ENCODE data around the gene DPP6.

- no peak for TF ChIP-seq POLR2A (IDR thresholded peaks at IDR 0.05; ENCODE audit: control extremely low read depth in 1 of 2, low read depth in 2 of 2, low read length in 2 of 2)
- TF ChIP-seq, protein P1, sequence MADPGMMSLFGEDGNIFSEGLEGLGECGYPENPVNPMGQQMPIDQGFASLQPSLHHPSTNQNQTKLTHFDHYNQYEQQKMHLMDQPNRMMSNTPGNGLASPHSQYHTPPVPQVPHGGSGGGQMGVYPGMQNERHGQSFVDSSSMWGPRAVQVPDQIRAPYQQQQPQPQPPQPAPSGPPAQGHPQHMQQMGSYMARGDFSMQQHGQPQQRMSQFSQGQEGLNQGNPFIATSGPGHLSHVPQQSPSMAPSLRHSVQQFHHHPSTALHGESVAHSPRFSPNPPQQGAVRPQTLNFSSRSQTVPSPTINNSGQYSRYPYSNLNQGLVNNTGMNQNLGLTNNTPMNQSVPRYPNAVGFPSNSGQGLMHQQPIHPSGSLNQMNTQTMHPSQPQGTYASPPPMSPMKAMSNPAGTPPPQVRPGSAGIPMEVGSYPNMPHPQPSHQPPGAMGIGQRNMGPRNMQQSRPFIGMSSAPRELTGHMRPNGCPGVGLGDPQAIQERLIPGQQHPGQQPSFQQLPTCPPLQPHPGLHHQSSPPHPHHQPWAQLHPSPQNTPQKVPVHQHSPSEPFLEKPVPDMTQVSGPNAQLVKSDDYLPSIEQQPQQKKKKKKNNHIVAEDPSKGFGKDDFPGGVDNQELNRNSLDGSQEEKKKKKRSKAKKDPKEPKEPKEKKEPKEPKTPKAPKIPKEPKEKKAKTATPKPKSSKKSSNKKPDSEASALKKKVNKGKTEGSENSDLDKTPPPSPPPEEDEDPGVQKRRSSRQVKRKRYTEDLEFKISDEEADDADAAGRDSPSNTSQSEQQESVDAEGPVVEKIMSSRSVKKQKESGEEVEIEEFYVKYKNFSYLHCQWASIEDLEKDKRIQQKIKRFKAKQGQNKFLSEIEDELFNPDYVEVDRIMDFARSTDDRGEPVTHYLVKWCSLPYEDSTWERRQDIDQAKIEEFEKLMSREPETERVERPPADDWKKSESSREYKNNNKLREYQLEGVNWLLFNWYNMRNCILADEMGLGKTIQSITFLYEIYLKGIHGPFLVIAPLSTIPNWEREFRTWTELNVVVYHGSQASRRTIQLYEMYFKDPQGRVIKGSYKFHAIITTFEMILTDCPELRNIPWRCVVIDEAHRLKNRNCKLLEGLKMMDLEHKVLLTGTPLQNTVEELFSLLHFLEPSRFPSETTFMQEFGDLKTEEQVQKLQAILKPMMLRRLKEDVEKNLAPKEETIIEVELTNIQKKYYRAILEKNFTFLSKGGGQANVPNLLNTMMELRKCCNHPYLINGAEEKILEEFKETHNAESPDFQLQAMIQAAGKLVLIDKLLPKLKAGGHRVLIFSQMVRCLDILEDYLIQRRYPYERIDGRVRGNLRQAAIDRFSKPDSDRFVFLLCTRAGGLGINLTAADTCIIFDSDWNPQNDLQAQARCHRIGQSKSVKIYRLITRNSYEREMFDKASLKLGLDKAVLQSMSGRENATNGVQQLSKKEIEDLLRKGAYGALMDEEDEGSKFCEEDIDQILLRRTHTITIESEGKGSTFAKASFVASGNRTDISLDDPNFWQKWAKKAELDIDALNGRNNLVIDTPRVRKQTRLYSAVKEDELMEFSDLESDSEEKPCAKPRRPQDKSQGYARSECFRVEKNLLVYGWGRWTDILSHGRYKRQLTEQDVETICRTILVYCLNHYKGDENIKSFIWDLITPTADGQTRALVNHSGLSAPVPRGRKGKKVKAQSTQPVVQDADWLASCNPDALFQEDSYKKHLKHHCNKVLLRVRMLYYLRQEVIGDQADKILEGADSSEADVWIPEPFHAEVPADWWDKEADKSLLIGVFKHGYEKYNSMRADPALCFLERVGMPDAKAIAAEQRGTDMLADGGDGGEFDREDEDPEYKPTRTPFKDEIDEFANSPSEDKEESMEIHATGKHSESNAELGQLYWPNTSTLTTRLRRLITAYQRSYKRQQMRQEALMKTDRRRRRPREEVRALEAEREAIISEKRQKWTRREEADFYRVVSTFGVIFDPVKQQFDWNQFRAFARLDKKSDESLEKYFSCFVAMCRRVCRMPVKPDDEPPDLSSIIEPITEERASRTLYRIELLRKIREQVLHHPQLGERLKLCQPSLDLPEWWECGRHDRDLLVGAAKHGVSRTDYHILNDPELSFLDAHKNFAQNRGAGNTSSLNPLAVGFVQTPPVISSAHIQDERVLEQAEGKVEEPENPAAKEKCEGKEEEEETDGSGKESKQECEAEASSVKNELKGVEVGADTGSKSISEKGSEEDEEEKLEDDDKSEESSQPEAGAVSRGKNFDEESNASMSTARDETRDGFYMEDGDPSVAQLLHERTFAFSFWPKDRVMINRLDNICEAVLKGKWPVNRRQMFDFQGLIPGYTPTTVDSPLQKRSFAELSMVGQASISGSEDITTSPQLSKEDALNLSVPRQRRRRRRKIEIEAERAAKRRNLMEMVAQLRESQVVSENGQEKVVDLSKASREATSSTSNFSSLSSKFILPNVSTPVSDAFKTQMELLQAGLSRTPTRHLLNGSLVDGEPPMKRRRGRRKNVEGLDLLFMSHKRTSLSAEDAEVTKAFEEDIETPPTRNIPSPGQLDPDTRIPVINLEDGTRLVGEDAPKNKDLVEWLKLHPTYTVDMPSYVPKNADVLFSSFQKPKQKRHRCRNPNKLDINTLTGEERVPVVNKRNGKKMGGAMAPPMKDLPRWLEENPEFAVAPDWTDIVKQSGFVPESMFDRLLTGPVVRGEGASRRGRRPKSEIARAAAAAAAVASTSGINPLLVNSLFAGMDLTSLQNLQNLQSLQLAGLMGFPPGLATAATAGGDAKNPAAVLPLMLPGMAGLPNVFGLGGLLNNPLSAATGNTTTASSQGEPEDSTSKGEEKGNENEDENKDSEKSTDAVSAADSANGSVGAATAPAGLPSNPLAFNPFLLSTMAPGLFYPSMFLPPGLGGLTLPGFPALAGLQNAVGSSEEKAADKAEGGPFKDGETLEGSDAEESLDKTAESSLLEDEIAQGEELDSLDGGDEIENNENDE (IDR thresholded peaks at IDR 0.05; ENCODE audit: insufficient replicate concordance, low read length), result no peak
- TF ChIP-seq, protein P2, sequence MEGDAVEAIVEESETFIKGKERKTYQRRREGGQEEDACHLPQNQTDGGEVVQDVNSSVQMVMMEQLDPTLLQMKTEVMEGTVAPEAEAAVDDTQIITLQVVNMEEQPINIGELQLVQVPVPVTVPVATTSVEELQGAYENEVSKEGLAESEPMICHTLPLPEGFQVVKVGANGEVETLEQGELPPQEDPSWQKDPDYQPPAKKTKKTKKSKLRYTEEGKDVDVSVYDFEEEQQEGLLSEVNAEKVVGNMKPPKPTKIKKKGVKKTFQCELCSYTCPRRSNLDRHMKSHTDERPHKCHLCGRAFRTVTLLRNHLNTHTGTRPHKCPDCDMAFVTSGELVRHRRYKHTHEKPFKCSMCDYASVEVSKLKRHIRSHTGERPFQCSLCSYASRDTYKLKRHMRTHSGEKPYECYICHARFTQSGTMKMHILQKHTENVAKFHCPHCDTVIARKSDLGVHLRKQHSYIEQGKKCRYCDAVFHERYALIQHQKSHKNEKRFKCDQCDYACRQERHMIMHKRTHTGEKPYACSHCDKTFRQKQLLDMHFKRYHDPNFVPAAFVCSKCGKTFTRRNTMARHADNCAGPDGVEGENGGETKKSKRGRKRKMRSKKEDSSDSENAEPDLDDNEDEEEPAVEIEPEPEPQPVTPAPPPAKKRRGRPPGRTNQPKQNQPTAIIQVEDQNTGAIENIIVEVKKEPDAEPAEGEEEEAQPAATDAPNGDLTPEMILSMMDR (IDR thresholded peaks at IDR 0.05; ENCODE audit: control extremely low read depth in 1 of 3, insufficient read depth in 1 of 3, low read depth in 1 of 3, low read length in 3 of 3), result no peak
- no peak for TF ChIP-seq EZH2 (IDR thresholded peaks at IDR 0.05; ENCODE audit: low read depth, low read length, severe bottlenecking)
- TF ChIP-seq CBX8 (IDR thresholded peaks at IDR 0.05; ENCODE audit: borderline replicate concordance, low read depth, low read length), result no peak
- no peak for TF ChIP-seq MAX (IDR thresholded peaks at IDR 0.05)
These were observed 274.2 kb downstream of the DPP6 start for GRCh38 chr7:154326421-154326820.
